H1 (cell line): ENCODE results near the gene GULP1. TPM values are rescaled to one million over a fixed set of nuclear protein-coding genes. Genes with fewer than 3 reads are reported as not detected.
"Not testable (repeated sequence)": the region's sequence is repeated elsewhere in the genome, so short reads cannot be mapped to it uniquely, and the experiment has no call there.

Source experiments
- CTCF ChIA-PET: fragments of 300-600 bp; sonication (Branson Sonifier 250); formaldehyde crosslinking; loops from one replicate; lab custom pipeline; 2021; ENCODE audit not compliant: partially characterized antibody; lab: Charles Lee
- POLR2A ChIA-PET: fragments of 300-600 bp; sonication (Branson Sonifier 250); formaldehyde crosslinking; loops from one replicate; lab custom pipeline; 2021; ENCODE audit warnings: inconsistent platforms; ENCODE audit not compliant: partially characterized antibody; lab: Charles Lee
- DNase-seq, 2 experiments: peaks; one replicate each; pipeline versions ENCODE4 v3.0.0 to v3.0.0-alpha.2; 2010 to 2022; ENCODE audit warnings: low spot score in 2 of 2, low read depth in 1 of 2, mixed read lengths in 1 of 2
- FAIRE-seq: peaks from 2 replicates; lab custom pipeline; 2011; peaks lifted over from hg19 to GRCh38; lab: Jason Lieb, UNC
- H2AFZ ChIP-seq: 2 replicates; pipeline ENCODE4 v1.8.1; 2012; ENCODE audit warnings: low read length, inconsistent platforms
- H2AK5ac ChIP-seq: 2 replicates; pipeline ENCODE4 v1.6.1; 2013; ENCODE audit warnings: low read depth, low read length
- H2BK120ac ChIP-seq: replicated peaks from 2 replicates; pipeline ENCODE3; 2013; ENCODE audit warnings: low read depth, low read length, inconsistent platforms
- H2BK12ac ChIP-seq: 2 replicates; pipeline ENCODE4 v1.6.1; 2013; ENCODE audit warnings: low read depth, low read length
- H2BK15ac ChIP-seq: 2 replicates; pipeline ENCODE4 v1.6.1; 2013; ENCODE audit warnings: low read length
- H2BK20ac ChIP-seq: 2 replicates; pipeline ENCODE4 v1.6.1; 2013; ENCODE audit warnings: low read length
- H2BK5ac ChIP-seq: 2 replicates; pipeline ENCODE4 v1.6.1; 2013; ENCODE audit warnings: low read depth, low read length
- H3K14ac ChIP-seq: 2 replicates; pipeline ENCODE4 v1.6.1; 2013; ENCODE audit warnings: inconsistent platforms; ENCODE audit not compliant: insufficient read length
- H3K18ac ChIP-seq: 2 replicates; pipeline ENCODE4 v1.6.1; 2013; ENCODE audit warnings: low read length; ENCODE audit errors: extremely low read depth
- H3K23ac ChIP-seq: 2 replicates; pipeline ENCODE4 v1.6.1; 2013; ENCODE audit warnings: inconsistent platforms; ENCODE audit not compliant: insufficient read length
- H3K23me2 ChIP-seq: 2 replicates; pipeline ENCODE4 v1.6.1; 2013; ENCODE audit warnings: low read depth, low read length
- H3K27ac ChIP-seq: 2 replicates; pipeline ENCODE4 v1.6.1; 2011; ENCODE audit warnings: low read depth, low read length, inconsistent platforms
- H3K27me3 ChIP-seq, 4 experiments: replicated peaks in 1 of 4; 1 replicate in 1 of 4; 2 replicates in 3 of 4; pipeline versions ENCODE4 v1.6.1 to v1.8.1; 2011 to 2013; ENCODE audit warnings: low read length in 3 of 4, mild to moderate bottlenecking in 3 of 4, inconsistent platforms in 2 of 4, mixed read lengths in 2 of 4, moderate library complexity in 1 of 4; ENCODE audit not compliant: control insufficient read depth in 3 of 4, insufficient read depth in 3 of 4; ENCODE audit errors: extremely low read depth in 1 of 4
- H3K36me3 ChIP-seq, 4 experiments: 2 replicates each; pipeline versions ENCODE4 v1.6.1 to v1.8.1; 2011 to 2013; ENCODE audit warnings: mild to moderate bottlenecking in 4 of 4, low read length in 3 of 4, moderate library complexity in 2 of 4, control low read depth in 1 of 4, inconsistent platforms in 1 of 4; ENCODE audit not compliant: insufficient read depth in 4 of 4, control insufficient read depth in 2 of 4
- H3K4ac ChIP-seq: replicated peaks from 2 replicates; pipeline ENCODE3; 2013; ENCODE audit warnings: low read length, low read depth, mixed read lengths, inconsistent platforms; ENCODE audit not compliant: insufficient read length
- H3K4me1 ChIP-seq, 4 experiments: replicated peaks in 1 of 4; 1 replicate in 1 of 4; 2 replicates in 3 of 4; pipeline versions ENCODE4 v1.6.1 to v1.8.1; 2011 to 2013; ENCODE audit warnings: low read length in 3 of 4, inconsistent platforms in 2 of 4, mixed read lengths in 1 of 4; ENCODE audit not compliant: insufficient read depth in 4 of 4, control insufficient read depth in 3 of 4
- H3K4me2 ChIP-seq, 2 experiments: 2 replicates each; pipeline versions ENCODE4 v1.6.1 to v1.8.1; 2011 to 2013; ENCODE audit warnings: low read depth in 2 of 2, low read length in 2 of 2, control low read depth in 1 of 2, inconsistent platforms in 1 of 2, mild to moderate bottlenecking in 1 of 2; ENCODE audit not compliant: insufficient read depth in 1 of 2
- H3K4me3 ChIP-seq, 4 experiments: fragments of 200-600, 300-600 bp in 1 of 4; sonication (generic), shearing (Covaris generic), sonication (Bioruptor Twin) in 1 of 4; 2 replicates each; pipeline versions ENCODE4 v1.5.1 to v1.8.1; 2011 to 2016; ENCODE audit warnings: low read length in 4 of 4, low read depth in 3 of 4, control low read depth in 2 of 4, inconsistent platforms in 2 of 4, mild to moderate bottlenecking in 2 of 4, mixed read lengths in 1 of 4, moderate library complexity in 1 of 4; ENCODE audit not compliant: insufficient read depth in 2 of 4; ENCODE audit errors: extremely low read depth in 1 of 4
- H3K56ac ChIP-seq: replicated peaks from 2 replicates; pipeline ENCODE3; 2013; ENCODE audit warnings: low read depth, mild to moderate bottlenecking, mixed read lengths, low read length, inconsistent platforms; ENCODE audit not compliant: insufficient read length
- H3K79me1 ChIP-seq: 2 replicates; pipeline ENCODE4 v1.6.1; 2013; ENCODE audit warnings: low read depth, low read length, control low read depth
- H3K79me2 ChIP-seq, 2 experiments: 2 replicates each; pipeline versions ENCODE4 v1.6.1 to v1.8.1; 2012 to 2013; ENCODE audit warnings: low read length in 2 of 2, mild to moderate bottlenecking in 2 of 2, inconsistent platforms in 1 of 2; ENCODE audit not compliant: insufficient read depth in 2 of 2, control insufficient read depth in 1 of 2
- H3K9ac ChIP-seq, 4 experiments: replicated peaks in 1 of 4; 1 replicate in 1 of 4; 2 replicates in 3 of 4; pipeline versions ENCODE4 v1.6.1 to v1.8.1; 2011 to 2013; ENCODE audit warnings: low read depth in 3 of 4, low read length in 3 of 4, control low read depth in 2 of 4, mild to moderate bottlenecking in 2 of 4, moderate library complexity in 2 of 4, inconsistent platforms in 1 of 4; ENCODE audit errors: extremely low read depth in 1 of 4
- H3K9me3 ChIP-seq, 2 experiments: 2 replicates each; pipeline versions ENCODE4 v1.6.1 to v1.8.1; 2012 to 2013; ENCODE audit warnings: mild to moderate bottlenecking in 2 of 2, moderate library complexity in 2 of 2, control low read depth in 1 of 2, inconsistent platforms in 1 of 2, low read depth in 1 of 2, low read length in 1 of 2, mixed read lengths in 1 of 2; ENCODE audit not compliant: insufficient read depth in 2 of 2
- H4K20me1 ChIP-seq, 2 experiments: replicated peaks in 1 of 2; 2 replicates each; pipeline versions ENCODE3 to v1.8.1; 2011 to 2013; ENCODE audit warnings: inconsistent platforms in 2 of 2, low read length in 2 of 2, mild to moderate bottlenecking in 1 of 2; ENCODE audit not compliant: insufficient read depth in 2 of 2, control insufficient read depth in 1 of 2
- H4K5ac ChIP-seq: 2 replicates; pipeline ENCODE4 v1.6.1; 2013; ENCODE audit warnings: low read length, low read depth, mixed read lengths, inconsistent platforms; ENCODE audit not compliant: insufficient read length
- H4K8ac ChIP-seq: 2 replicates; pipeline ENCODE4 v1.8.0; 2013; ENCODE audit warnings: mild to moderate bottlenecking, moderate library complexity, low read length, inconsistent platforms; ENCODE audit not compliant: insufficient read depth; ENCODE audit errors: extremely low read depth
- H4K91ac ChIP-seq: replicated peaks from 2 replicates; pipeline ENCODE3; 2013; ENCODE audit warnings: low read length, mixed read lengths, inconsistent platforms; ENCODE audit not compliant: insufficient read length
- WGBS, 2 experiments: shearing (Covaris generic) in 1 of 2; methylation state at CpG; one replicate each; pipeline versions ENCODE4 v1.1.6 to v1.1.7; 2013 to 2015; ENCODE audit warnings: low lambda C conversion rate in 2 of 2, mixed read lengths in 2 of 2, inconsistent platforms in 1 of 2, low coverage in 1 of 2, missing lambda C conversion rate in 1 of 2; ENCODE audit not compliant: insufficient replicate concordance in 2 of 2, insufficient coverage in 1 of 2, insufficient read length in 1 of 2; ENCODE audit errors: extremely low coverage in 1 of 2, missing lambda C conversion rate in 1 of 2; 5-methylcytosine and 5-hydroxymethylcytosine counted together
- polyA plus RNA-seq, 7 experiments: library from polyadenylated mRNA; depleted of rRNA in 3 of 7; stranded (reverse) in 5 of 7; unstranded in 2 of 7; fragments of >200 nt in 5 of 7; fragments of 200-250 nt in 2 of 7; gene quantifications; 1 replicate in 5 of 7; 2 replicates in 1 of 7; 4 replicates in 1 of 7; pipeline versions ENCODE4 v1.2.1 to v1.2.3, GENCODE V29; 2011 to 2013; ENCODE audit warnings: missing spikeins in 2 of 7, mixed read lengths in 2 of 7
- total RNA-seq: library from RNA; stranded (reverse); fragmentation: NEBNext Ultra II Directional; extraction: Animal tissue kit (Norgen Biotek cat#: 25700); gene quantifications from 2 replicates; pipeline ENCODE4 v1.2.1, GENCODE V29; 2021

Gene GULP1
- total and polyA plus RNA-seq, 2 of the 8 experiments (the other 6 are each of a cell fraction or from before 2014, with no cell fraction given): 69.7 to 139 TPM

- H3K56ac ChIP-seq, H3K79me1 ChIP-seq, H3K27ac ChIP-seq, H2BK120ac ChIP-seq, DNase-seq, H3K4ac ChIP-seq, H3K79me2 ChIP-seq, FAIRE-seq, H4K8ac ChIP-seq, H3K23me2 ChIP-seq, H3K23ac ChIP-seq, H3K4me3 ChIP-seq, H3K4me1 ChIP-seq, H3K36me3 ChIP-seq, H3K14ac ChIP-seq, H4K20me1 ChIP-seq, H3K9me3 ChIP-seq, H4K5ac ChIP-seq, H4K91ac ChIP-seq, H3K4me2 ChIP-seq, POLR2A ChIA-PET, H2AK5ac ChIP-seq, H2AFZ ChIP-seq, H2BK15ac ChIP-seq, H3K27me3 ChIP-seq, H2BK12ac ChIP-seq, CTCF ChIA-PET, H2BK20ac ChIP-seq, H3K9ac ChIP-seq, H2BK5ac ChIP-seq: not testable (repeated sequence)
- H3K18ac ChIP-seq: peak overlapping the region; percentile 48; the same call in 1 of the 2 replicates
- 84% methylated on average over 3 of the region's 3 CpGs; no CpG with 5 or more reads in 1 of the 2 experiments for WGBS, 2 experiments
Measured at GRCh38 chr2:188284251-188284650, 7.4 kb upstream of the GULP1 start.
